Stomach (tissue), 9 donors: ENCODE measurements around the gene MAP4K5. TPM values are rescaled to one million over a fixed set of nuclear protein-coding genes. Genes with fewer than 3 reads are reported as not detected.

Experiments
- DNase-seq, 2 donors: peaks; one replicate each; pipeline versions ENCODE4 v3.0.0 to v3.0.0-alpha.2; 2013 to 2019
- H3K27ac ChIP-seq, 5 donors: fragments of 200-600 bp in 4 of 5; sonication (generic) in 4 of 5; one replicate each; pipeline ENCODE4 v1.5.1; 2013 to 2019; ENCODE audit warnings: mild to moderate bottlenecking in 1 of 5, moderate library complexity in 1 of 5
- H3K27me3 ChIP-seq, 3 donors: fragments of 200-600 bp; sonication (generic); one replicate each; pipeline ENCODE4 v1.5.1; 2017 to 2019; ENCODE audit warnings: mixed run types in 1 of 3
- H3K36me3 ChIP-seq, 4 donors: fragments of 200-600 bp; sonication (generic); 1 replicate in 3 of 4; 2 replicates in 1 of 4; pipeline ENCODE4 v1.5.1; 2016 to 2019
- H3K4me1 ChIP-seq, 4 donors: fragments of 200-600 bp; sonication (generic); one replicate each; pipeline ENCODE4 v1.5.1; 2016 to 2019
- H3K4me3 ChIP-seq, 4 donors: fragments of 200-600 bp; sonication (generic) in 3 of 4; one replicate each; pipeline ENCODE4 v1.5.1; 2016 to 2019; ENCODE audit warnings: mild to moderate bottlenecking in 1 of 4
- H3K9me3 ChIP-seq, 4 donors: fragments of 200-600 bp; sonication (generic); one replicate each; pipeline ENCODE4 v1.5.1; 2016 to 2019
- CTCF ChIP-seq, 7 experiments: fragments of 450-650 bp in 4 of 7; fragments of 200-600 bp in 3 of 7; sonication (generic) in 3 of 7; IDR thresholded peaks; one replicate each; pipeline ENCODE4 v1.5.1; 2016 to 2019; ENCODE audit warnings: antibody characterized with exemption in 7 of 7, control low read depth in 2 of 7, mild to moderate bottlenecking in 1 of 7
- EP300 ChIP-seq: sonication (generic); formaldehyde crosslinking; IDR thresholded peaks from one replicate; pipeline ENCODE4 v1.6.1; 2017; ENCODE audit warnings: antibody characterized with exemption
- POLR2A ChIP-seq, 4 donors: fragments of 450-650 bp; IDR thresholded peaks; one replicate each; pipeline ENCODE4 v1.6.1; 2016; ENCODE audit warnings: antibody characterized with exemption in 4 of 4, control low read depth in 2 of 4, mild to moderate bottlenecking in 1 of 4, moderate library complexity in 1 of 4
- POLR2AphosphoS5 ChIP-seq, 3 donors: sonication (generic); formaldehyde crosslinking; IDR thresholded peaks; one replicate each; pipeline ENCODE4 v1.6.1; 2016; ENCODE audit warnings: antibody characterized with exemption in 3 of 3
- WGBS, 5 donors: extraction: QIAGEN DNeasy Blood & Tissue Kit in 3 of 5; methylation state at CpG; one replicate each; pipeline versions ENCODE4 v1.1.5 to v1.1.7; 2013 to 2018; 5-methylcytosine and 5-hydroxymethylcytosine counted together
- intact Hi-C: fragments of 100-400 bp; cut with DNase I; formaldehyde crosslinking; loops from one replicate; pipeline ENCODE4 v1.15.1; 2023; ENCODE audit warnings: low total_unique reads
- polyA plus RNA-seq, 3 donors: library from polyadenylated mRNA; stranded (reverse); fragments of 200-250 nt; gene quantifications; one replicate each; pipeline ENCODE4 v1.2.3, GENCODE V29; 2013
- total RNA-seq, 5 donors: library from RNA; depleted of rRNA; stranded (reverse); fragments of >200 nt; gene quantifications; one replicate each; pipeline versions ENCODE4 v1.1.0 to v1.2.3, GENCODE V29; 2014 to 2016
- donor health status: healthy with polysubstance abuse.
- donor health status: Bipolar disorder and iron deficiency.
- donor health status: healthy.

MAP4K5 gene
- total and polyA plus RNA-seq, 8 donors = 6.4 to 297 (median 77.3) TPM

- Histone ChIP-seq H3K4me1 (peaks cover 0 to 9% (median 2%) of the 10 kb centered on the region in 4 donors), H3K27me3 (no peaks in the 10 kb centered on the region), H3K27ac (no peak overlapping the region), H3K36me3 (peaks cover 0 to 15% (median 2%) of the 10 kb centered on the region in 4 donors), H3K4me3 (no peak overlapping the region), H3K9me3 (no peaks in the 10 kb centered on the region)
- no peak for DNase-seq
- intact Hi-C loops = no loop called here
- TF ChIP-seq EP300 = no peak
- TF ChIP-seq CTCF (IDR thresholded peaks at IDR 0.05) = no peak
- TF ChIP-seq POLR2AphosphoS5 (IDR thresholded peaks at IDR 0.05) = no peak
- TF ChIP-seq POLR2A (IDR thresholded peaks at IDR 0.05) = no peak
- 43 to 50% (median 46%) methylated on average over 2 of the region's 2 CpGs for WGBS, 5 donors
Measured at GRCh38 chr14:50497351-50497750, 35.0 kb downstream of the MAP4K5 start.

GRCh38 chr14:50489851-50490250 is 42.5 kb downstream of the MAP4K5 start:
- DNase-seq = no peak
- H3K4me1 ChIP-seq = peaks cover 0 to 9% (median 0%) of the 10 kb centered on the region in 4 donors
- no peaks in the 10 kb centered on the region for H3K27me3 ChIP-seq
- TF ChIP-seq EP300 (no peak), POLR2A (IDR thresholded peaks at IDR 0.05) (no peak), CTCF (IDR thresholded peaks at IDR 0.05) (no peak), POLR2AphosphoS5 (IDR thresholded peaks at IDR 0.05) (no peak)
- H3K36me3 ChIP-seq = peaks cover 0 to 15% (median 5%) of the 10 kb centered on the region in 4 donors
- H3K27ac ChIP-seq = no peak overlapping the region
- intact Hi-C loops = no loop called here
- 85 to 94% (median 90%) methylated on average over 3 of the region's 3 CpGs for WGBS, 5 donors
- no peaks in the 10 kb centered on the region for H3K9me3 ChIP-seq
- no peak overlapping the region for H3K4me3 ChIP-seq

DNA sequence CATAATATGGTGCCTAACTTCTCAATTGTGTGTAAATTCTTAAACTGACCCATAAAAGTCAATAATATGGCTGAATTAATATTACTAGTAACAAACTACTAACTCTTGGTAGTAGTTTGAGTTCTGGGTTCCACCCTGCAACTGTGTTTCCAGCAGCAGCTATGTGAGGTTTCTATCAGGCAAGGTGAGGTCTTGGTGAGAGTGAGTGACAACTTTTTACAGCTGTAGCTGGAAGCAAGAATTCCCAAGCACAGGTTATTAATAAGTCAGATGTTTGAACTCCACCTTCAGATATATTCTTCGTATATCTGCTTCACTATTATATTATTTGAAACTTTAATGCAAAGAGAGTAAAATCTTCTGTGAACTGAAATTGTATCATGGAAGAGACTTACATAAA is 43.8 kb downstream of the MAP4K5 start:
- peaks cover 0 to 9% (median 0%) of the 10 kb centered on the region in 4 donors for H3K4me1 ChIP-seq
- H3K4me3 ChIP-seq = no peak overlapping the region
- intact Hi-C loops = no loop called here
- H3K36me3 ChIP-seq = peaks cover 0 to 15% (median 10%) of the 10 kb centered on the region in 4 donors
- WGBS, 5 donors = 90 to 100% (median 93%) methylated on average over 1 of the region's 1 CpG
- TF ChIP-seq EP300 = no peak
- no peak for TF ChIP-seq CTCF (IDR thresholded peaks at IDR 0.05)
- TF ChIP-seq POLR2A (IDR thresholded peaks at IDR 0.05) = no peak
- no peak for TF ChIP-seq POLR2AphosphoS5 (IDR thresholded peaks at IDR 0.05)
- no peak overlapping the region for H3K27ac ChIP-seq
- H3K9me3 ChIP-seq = no peaks in the 10 kb centered on the region
- no peak for DNase-seq
- H3K27me3 ChIP-seq = no peaks in the 10 kb centered on the region

- peaks cover 5 to 48% (median 27%) of the 10 kb centered on the region in 4 donors for H3K36me3 ChIP-seq
- no peak overlapping the region for H3K4me3 ChIP-seq
- H3K27ac ChIP-seq = no peak overlapping the region
- H3K27me3 ChIP-seq = no peaks in the 10 kb centered on the region
- 90 to 99% (median 96%) methylated on average over 2 of the region's 2 CpGs for WGBS, 5 donors
- no peaks in the 10 kb centered on the region for H3K4me1 ChIP-seq
- H3K9me3 ChIP-seq = peaks cover 0 to 2% (median under 1%) of the 10 kb centered on the region in 4 donors
- DNase-seq = no peak
- intact Hi-C loops = no loop called here
- no peak for TF ChIP-seq POLR2A (IDR thresholded peaks at IDR 0.05)
- no peak for TF ChIP-seq EP300
- TF ChIP-seq POLR2AphosphoS5 (IDR thresholded peaks at IDR 0.05) = no peak
- no peak for TF ChIP-seq CTCF (IDR thresholded peaks at IDR 0.05)
Measured at GRCh38 chr14:50479041-50479440, 53.3 kb downstream of the MAP4K5 start.
